RWPE2 (cell line): ENCODE data around the gene EEF1E1.
"Not testable (repeated sequence)": the region's sequence is repeated elsewhere in the genome, so short reads cannot be mapped to it uniquely, and the experiment has no call there.

ENCODE experiments used
- ATAC-seq: fragments of 200-7000 bp; cut with Tn5 transposase; 3 replicates; pipeline ENCODE4 v1.9.1; 2021; ENCODE audit warnings: low read depth
- DNase-seq: peaks from one replicate; pipeline ENCODE4 v3.0.0-alpha.2; 2020; ENCODE audit warnings: low spot score
- H3K27ac ChIP-seq: fragments of 450-650 bp; 2 replicates; pipeline ENCODE4 v1.5.1; 2017; ENCODE audit warnings: mild to moderate bottlenecking; ENCODE audit not compliant: poor library complexity, severe bottlenecking
- H3K27me3 ChIP-seq: fragments of 250-450 bp; sonication (Bioruptor Pico); 2 replicates; pipeline ENCODE4 v1.5.1; 2021; ENCODE audit warnings: mild to moderate bottlenecking, moderate library complexity; ENCODE audit not compliant: insufficient read depth, poor library complexity, severe bottlenecking
- H3K36me3 ChIP-seq: fragments of 250-450 bp; sonication (Bioruptor Pico); 2 replicates; pipeline ENCODE4 v1.5.1; 2020; ENCODE audit warnings: low read depth, mild to moderate bottlenecking, moderate library complexity
- H3K4me1 ChIP-seq: fragments of 250-450 bp; sonication (Bioruptor Pico); 2 replicates; pipeline ENCODE4 v1.5.1; 2021; ENCODE audit warnings: mild to moderate bottlenecking, moderate library complexity; ENCODE audit not compliant: insufficient read depth, poor library complexity, severe bottlenecking
- H3K4me3 ChIP-seq: fragments of 250-450 bp; sonication (Bioruptor Pico); 2 replicates; pipeline ENCODE4 v1.5.1; 2021; ENCODE audit warnings: mild to moderate bottlenecking, moderate library complexity; ENCODE audit not compliant: severe bottlenecking
- H3K9me3 ChIP-seq: fragments of 250-450 bp; sonication (Bioruptor Pico); 2 replicates; pipeline ENCODE4 v1.5.1; 2021; ENCODE audit warnings: mild to moderate bottlenecking, moderate library complexity; ENCODE audit not compliant: severe bottlenecking
- CTCF ChIP-seq: fragments of 450-650 bp; IDR thresholded peaks from one replicate; pipeline ENCODE4 v1.5.1; 2017; ENCODE audit warnings: mild to moderate bottlenecking, moderate library complexity; ENCODE audit not compliant: poor library complexity, severe bottlenecking

EEF1E1 gene

GRCh38 chr6:8043221-8043620 is 59.1 kb downstream of the EEF1E1 start:
- no peak for DNase-seq
- no peaks in the 10 kb centered on the region for H3K9me3 ChIP-seq
- H3K4me1 ChIP-seq, result peaks cover 6% of the 10 kb centered on the region
- H3K27me3 ChIP-seq, result no peaks in the 10 kb centered on the region
- no peak overlapping the region for H3K4me3 ChIP-seq
- H3K36me3 ChIP-seq, result peaks cover 24% of the 10 kb centered on the region
- ATAC-seq, result no peak
- no peak for TF ChIP-seq CTCF
- H3K27ac ChIP-seq, result no peak overlapping the region

DNA sequence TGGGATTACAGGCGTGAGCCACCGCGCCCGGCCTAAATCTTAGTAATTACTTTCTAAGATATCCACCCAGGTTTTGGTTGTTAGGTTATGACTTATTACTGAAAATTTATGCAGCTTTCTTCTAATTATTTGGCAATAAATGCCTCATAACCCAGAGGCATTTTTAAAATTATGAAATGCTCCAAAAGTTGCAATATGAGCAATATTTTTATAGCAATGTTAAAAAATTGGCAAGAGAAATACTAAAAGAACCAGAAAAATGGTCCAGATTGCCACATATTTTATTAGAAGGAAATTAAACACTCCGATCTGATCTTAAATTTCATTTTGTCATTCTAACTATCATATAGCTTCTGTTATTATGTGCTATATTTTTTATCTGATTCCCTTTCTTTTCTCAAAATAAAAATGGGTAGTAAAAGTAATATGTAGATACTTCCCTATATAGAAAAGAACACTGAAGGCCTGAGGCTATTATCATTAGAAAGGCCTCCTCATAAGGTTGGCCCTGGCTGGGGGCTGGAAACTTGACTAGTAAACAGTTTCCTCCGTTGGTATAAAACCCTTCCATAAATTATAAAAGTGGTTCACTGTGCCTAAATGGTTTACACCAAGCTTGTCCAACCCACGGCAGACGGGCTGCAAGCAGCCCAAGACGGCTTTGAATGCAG is 60.3 kb downstream of the EEF1E1 start:
- H3K27me3 ChIP-seq, result no peaks in the 10 kb centered on the region
- ATAC-seq (no peak), DNase-seq (no peak)
- H3K27ac ChIP-seq, result no peak overlapping the region
- H3K4me1 ChIP-seq, result peaks cover 2% of the 10 kb centered on the region
- peaks cover 24% of the 10 kb centered on the region for H3K36me3 ChIP-seq
- no peaks in the 10 kb centered on the region for H3K9me3 ChIP-seq
- TF ChIP-seq CTCF, result no peak
- no peak overlapping the region for H3K4me3 ChIP-seq

DNA sequence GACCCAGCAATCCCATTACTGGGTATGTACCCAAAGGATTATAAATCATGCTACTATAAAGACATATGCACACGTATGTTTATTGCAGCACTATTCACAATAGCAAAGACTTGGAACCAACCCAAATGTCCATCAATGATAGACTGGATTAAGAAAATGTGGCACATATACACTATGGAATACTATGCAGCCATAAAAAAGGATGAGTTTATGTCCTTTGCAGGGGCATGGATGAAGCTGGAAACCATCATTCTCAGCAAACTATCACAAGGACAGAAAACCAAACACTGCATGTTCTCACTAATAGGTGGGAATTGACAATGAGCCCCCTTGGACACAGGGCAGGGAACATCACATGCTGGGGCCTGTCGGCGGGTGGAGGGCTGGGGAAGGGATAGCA is 68.2 kb downstream of the EEF1E1 start:
- H3K36me3 ChIP-seq, result peaks cover 13% of the 10 kb centered on the region
- DNase-seq, H3K4me3 ChIP-seq, H3K9me3 ChIP-seq, H3K27me3 ChIP-seq, H3K27ac ChIP-seq, ATAC-seq: not testable (repeated sequence)
- peaks cover 18% of the 10 kb centered on the region for H3K4me1 ChIP-seq

GRCh38 chr6:8030920-8031319 is 71.4 kb downstream of the EEF1E1 start:
- Histone ChIP-seq H3K4me3 (no peak overlapping the region), H3K4me1 (peaks cover 4% of the 10 kb centered on the region), H3K27me3 (no peaks in the 10 kb centered on the region), H3K27ac (no peak overlapping the region), H3K9me3 (no peaks in the 10 kb centered on the region), H3K36me3 (no peaks in the 10 kb centered on the region)
- ATAC-seq (no peak), DNase-seq (no peak)
- no peak for TF ChIP-seq CTCF
